GM19193 (cell line): Measurements from ENCODE around the gene LRTM2.
A peak's percentile ranks its signal among the peaks of the same experiment; 100 is the strongest.

ENCODE experiments used
- POLR2A ChIP-seq: IDR thresholded peaks from 4 replicates; pipeline ENCODE4 v1.6.1; 2011; ENCODE audit not compliant: insufficient read depth, insufficient read length; ENCODE audit errors: extremely low read depth

The LRTM2 gene

DNA sequence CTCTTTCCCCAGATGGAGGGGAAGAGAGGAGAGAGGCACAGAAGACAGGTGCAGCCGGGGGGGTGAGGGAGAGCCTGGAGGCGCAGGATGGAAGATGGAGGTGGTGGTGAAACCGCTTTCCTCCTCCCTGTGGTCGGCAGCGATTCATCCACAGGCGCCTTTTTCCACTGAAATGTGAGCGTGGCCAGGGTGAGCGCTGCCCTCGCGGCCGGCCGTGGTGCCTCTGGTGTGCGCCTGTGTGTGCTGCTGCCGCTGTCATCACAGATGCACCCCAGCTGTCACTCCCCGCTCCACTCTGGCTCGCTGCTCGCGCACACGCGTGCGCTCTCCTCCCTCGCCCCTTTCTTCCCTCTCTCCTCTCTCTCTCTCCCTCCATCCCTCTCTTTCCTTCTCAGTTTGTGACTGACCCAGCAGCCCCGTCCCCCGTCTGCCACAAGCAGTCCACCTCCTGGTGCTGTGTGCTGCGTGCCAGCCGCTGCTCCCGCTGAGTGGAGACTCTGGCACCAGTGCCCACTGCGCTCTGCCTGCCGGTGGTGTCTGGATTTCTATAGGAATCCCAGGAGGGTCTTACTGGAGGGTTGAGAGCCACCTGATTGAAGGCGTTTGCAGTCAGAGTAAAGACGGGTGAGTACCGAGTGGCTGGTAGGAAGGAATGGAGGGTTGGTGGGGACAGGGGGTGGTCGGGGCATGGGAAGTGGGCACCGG is at the start of gene LRTM2:
Gene LRTM2 (plus strand): TSS at position 375 of the 705 bp plus-strand sequence. CDS start 7,584 bp downstream, outside the sequence.
- TF ChIP-seq POLR2A, result no peak

DNA sequence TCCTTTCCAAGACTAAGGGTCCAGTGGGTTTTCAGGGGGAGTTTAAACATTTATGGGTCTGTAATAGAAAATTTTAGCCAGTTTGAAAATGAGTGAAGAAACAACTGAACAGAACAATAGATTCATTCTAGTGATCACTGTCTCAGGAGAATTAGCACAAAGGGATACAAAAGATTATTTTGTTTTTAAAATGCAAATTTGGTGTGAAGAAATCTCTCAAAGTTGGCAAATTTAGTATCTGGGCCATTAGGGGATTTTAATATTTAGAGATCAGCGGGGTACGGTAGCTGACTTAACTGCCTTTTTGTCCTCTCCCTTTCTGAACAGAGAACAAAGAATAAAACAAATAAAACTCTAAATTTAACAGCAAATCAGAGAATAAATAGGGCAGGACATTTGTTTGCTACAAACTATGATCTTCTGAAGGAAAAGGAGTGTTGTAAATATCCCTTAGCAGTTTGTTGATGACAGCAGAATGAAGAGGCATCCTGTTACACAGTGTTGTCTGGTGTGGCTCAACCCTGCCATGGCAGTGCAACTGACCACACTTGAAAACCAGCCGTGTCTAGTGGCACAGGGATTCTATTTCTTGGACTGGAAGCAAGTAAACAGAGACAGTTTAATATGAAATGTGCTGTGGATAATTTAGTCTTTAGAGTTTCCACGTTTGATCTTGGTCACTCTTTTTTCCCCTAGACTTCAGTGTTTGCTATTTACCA is 46.3 kb upstream of the LRTM2 start:
- TF ChIP-seq POLR2A, result no peak

DNA sequence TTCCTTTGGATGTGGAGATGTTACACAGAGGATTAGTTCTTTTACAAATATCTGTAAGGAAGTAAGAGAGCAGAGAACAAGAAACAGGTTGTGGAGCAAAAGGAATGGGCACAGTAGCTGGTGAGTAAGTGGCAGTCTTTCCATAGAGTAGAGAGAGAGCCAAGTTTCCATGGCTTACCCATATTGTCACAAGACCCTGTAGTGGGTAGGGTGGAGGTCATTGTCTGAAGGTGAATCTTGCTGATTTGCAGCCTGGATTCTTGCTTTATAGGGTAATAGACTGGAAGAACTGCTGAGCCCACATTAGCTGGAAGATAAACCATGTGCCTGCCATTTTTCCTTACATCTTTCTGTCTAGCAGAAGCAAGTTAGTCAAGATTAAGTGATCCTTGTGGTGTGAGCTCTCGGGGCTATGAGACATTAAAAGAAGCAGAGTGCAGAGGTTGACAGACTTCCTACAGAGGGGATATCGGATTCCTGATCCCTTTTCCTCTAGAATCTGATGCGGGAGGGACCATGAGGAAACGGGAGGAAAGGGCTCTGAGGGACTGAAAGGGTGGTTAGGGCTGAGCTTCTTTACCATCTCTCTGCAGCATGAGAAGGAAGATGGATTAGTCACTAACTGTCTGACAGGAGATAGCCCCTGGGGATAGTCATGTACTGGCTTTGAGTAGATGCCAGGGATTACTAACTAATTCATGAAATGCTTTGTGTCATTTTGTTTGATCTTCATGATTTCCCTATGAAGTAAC is 44.0 kb upstream of the LRTM2 start:
- TF ChIP-seq POLR2A, result no peak

DNA sequence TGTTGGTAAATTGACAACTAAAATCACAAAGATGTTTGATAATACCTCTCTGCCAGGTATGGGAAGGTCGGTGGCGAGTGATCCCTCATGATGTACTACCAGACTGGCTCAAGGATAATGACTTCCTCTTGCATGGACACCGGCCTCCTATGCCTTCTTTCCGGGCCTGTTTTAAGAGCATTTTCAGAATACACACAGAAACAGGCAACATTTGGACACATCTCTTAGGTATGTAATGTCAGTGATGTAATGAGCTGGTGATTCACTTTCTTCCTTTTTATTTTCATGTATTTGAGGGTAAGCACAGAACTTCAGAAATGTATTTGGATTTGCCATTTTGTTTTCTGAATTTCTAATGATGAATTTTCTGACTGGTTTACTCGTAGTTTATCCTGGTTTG is 42.6 kb upstream of the LRTM2 start:
- no peak for TF ChIP-seq POLR2A

DNA sequence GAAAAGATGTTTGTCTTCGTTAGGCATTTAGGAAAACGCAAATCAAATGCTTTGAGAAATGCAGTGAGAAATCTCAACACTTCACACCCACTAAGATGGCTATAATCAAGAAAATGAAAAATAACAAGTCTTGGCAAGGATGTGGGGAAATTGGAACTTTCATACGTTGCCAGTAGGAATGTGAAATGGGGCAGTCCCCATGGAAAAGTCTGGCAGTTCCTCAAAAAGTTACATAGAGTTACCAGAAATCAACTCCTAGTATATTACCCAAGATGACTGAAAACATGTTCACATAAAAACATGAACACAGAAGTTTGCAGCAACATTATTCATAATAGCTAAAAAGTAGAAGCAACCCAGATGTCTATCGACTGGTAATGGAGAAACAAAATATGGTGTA is 41.5 kb upstream of the LRTM2 start:
- no peak for TF ChIP-seq POLR2A

DNA sequence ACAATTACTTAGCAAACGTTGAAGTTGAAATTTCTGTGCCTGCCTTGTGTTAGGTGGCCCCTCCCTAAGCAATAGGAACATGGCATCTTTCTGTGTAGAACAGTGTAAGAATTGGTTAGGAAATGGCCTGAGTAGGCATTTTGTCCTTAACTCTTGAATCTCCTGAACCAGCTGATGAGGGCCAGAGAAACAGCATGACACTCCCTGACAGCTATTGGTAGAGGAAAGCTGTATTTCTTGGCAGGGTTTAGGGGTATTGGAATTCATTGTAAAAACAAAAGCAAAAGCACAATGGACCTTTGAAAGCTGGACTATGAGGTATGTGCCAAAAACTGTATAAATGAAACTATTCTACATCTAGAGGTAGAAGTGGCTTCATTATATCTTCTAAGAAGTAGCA is 40.6 kb upstream of the LRTM2 start:
- TF ChIP-seq POLR2A, result no peak

DNA sequence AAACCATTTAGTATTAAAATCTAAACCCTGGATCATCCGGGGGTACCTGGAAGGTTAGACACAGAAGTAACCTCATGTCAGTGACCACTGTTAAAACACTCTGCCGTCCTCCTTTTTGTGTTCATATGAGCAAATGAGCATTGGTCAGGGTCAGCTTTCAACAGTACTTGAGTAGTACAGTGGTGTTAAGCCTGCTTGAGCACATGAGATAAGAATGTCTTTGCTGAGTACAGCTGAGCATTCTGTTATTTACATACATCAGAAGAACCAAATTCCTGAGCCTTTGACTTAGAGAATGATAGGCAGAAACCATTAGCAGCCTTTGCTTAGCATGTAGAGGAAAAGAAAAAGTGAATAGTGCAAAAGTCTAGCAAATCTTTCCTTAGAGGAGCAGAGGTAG is 38.6 kb upstream of the LRTM2 start:
- TF ChIP-seq POLR2A, result no peak

DNA sequence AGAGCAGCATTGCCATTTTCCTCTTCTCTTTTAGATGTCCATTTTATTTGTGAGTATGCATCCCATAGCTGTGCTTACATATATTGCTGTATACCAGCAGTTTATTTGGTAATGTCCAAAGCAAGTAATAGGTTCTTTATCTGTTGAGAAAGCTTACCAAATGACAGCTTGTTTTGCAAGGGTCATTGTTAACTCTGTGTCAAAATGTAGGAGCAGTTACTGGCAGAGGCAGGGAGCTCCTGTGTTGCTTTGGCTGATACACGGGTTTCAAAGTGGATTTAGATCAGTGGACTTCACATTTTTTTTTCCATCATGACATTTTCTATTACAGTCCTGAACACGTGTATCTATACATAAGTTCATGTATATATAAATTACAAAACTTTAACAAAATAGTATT is 38.1 kb upstream of the LRTM2 start:
- TF ChIP-seq POLR2A, result no peak

DNA sequence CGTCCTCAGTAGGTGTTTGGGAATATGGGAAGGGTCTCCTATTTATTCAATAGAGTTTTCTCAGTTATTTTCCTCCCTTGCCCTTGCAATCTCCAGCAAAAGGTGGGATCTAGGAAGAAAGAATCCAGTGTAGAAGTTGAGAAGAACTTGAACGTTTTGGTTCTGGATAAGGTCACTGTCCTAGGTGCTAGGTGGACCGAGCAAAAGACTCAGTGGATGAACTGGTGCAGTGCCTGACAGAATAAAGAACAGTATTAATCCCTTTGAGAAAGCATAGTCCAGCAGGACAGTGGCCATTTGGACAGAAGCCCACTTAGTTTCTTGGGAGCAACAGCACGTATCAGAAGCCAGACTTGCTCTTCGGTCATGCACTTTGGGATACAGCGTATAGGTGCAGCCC is 32.7 kb upstream of the LRTM2 start:
- no peak for TF ChIP-seq POLR2A

DNA sequence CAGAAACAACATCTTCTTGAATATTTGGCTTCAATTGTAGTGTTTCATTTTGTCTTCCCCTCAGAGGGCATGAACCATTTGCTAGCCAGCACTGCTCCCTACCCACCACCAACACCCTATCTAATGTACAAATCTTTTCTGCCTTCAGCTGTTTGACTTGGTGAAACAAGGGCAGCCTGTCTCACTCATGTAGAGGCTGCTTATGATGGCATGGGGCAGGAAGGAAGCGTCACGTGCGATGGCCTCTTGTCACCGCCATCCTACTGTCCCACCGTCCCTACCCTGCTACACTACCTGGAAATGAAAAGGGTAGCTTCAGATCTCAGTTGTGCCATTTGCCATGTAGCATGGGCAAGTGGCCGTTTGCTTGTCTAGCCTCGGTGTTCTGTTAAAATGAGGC is 29.9 kb upstream of the LRTM2 start:
- TF ChIP-seq POLR2A, result no peak

DNA sequence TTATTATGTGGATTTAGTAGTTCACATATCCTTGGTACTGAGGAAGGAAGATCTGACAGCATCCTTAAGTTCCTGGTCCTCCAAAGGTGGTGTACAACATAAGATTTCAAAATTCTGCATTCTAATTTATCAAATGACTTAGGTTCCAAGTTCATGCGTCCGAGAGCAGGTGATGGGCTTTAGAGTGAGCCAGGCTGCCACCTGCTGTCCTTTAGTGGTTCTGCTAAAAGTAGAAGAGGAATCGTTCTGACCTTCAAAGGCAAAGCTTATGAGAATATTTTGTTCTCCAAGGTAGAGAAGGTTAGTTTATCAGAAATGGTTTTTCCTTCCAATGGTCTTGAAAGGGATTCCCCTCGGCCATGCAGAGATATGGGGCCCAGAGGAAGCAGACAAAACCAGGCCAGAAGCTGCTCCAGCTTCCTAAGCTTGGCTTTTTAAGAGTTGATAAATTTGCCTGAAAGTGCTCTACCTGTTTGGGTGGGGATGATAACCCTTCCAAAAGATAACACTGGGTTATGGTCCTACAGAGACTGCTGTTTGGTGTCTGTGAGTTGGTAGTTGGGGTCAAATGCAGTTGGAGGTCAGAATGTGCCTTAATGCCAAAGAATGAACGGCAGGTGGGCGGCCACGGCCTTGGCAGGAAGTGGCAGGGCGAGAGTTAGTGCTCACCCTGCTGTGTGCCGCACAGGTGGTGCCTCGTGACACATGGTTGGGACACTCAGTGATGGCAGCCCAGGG is 29.1 kb upstream of the LRTM2 start:
- TF ChIP-seq POLR2A, result no peak

DNA sequence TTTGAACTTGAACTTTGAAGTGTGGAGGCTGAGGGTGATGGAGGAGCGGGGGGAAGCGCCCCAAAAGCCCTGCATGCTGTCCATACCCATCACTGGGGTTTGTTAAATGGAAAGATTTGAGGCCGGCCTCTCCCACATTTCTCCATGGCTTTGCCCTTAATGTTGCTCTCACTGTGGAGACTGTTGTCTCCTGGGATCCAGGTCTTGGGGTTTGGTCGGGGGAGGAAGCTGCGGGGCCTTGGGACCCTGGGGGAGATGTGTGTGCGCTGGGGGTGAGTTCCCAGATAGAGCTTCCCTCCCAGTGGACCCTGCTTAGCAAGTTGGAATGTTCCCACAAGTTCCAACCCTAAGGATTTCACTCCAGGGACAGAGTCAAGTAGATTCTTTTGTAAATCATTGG is 28.0 kb upstream of the LRTM2 start:
- TF ChIP-seq POLR2A, result no peak

DNA sequence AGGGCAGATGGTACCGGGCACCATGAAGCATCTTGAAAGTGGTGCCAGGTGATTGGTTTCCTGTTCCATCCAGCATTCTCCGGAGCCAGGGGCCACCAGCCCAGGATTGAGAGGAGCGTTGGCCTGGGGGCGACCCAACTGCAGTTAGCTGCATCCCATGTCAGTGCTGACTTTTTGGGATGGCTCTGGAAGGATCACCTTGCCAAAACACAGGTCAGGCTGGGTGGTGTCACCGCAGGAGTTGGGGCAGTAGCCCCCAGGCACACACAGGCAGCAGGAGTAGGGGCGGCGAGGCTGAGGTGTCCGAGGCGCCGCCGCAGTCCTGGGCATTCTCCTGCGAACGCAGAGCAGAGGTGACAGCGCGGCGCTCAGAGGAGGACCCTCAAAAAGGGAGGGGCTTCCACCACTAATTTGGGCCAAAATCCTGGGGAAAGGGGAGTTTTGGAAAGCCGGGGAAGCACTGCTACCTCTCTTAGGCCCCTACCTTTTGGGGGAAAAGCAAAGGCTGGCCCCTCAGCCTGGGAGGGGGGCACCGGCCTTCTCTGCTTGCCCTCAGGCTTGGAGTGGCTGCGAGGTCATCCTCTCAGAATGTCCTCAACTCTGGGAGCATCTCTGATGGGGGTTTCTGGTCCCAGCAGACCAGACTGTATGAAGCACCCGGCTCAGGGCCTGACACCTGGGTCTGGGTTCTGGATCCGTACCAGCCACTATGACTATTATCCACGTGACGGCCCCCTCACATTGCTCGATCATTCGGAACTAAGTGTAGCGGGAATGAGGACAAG is 26.7 kb upstream of the LRTM2 start:
- no peak for TF ChIP-seq POLR2A

DNA sequence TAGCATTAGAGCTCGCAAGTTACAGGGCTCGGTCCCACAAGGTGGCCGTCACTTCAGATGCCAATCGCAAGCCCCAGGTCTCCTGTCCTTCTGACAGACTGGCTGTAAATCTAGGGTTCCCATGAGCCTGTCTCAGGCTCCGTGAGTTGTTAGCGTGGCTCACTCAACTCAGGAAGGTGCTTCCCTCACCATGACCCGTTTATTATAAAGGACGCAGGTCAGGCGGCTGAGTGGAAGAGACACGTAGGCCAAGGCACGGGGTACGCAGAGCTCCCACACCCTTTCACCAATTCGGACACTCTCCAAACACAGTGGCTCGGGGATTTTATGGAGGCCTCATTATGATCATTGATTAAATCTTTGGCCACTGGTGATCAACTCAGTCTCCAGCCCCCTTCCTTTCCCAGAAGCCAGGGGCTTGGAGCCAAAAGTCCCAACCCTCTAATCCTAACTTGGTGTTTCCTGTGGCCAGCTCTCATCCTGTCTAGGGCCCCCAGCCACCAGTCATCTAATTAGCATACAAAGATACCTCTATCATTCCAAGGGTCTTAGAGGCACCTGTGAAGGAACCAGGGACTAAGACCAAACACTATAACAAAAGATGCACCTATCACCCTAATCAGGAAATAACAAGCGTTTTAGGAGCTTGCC is 25.8 kb upstream of the LRTM2 start:
- TF ChIP-seq POLR2A, result peak; percentile 19
